ENCODE results near the gene NDST4. TPM values are rescaled to one million over a fixed set of nuclear protein-coding genes. Genes with fewer than 3 reads are reported as not detected.

Gene NDST4
- total and polyA plus RNA-seq, 2 of the 13 experiments (the other 11 are each of a cell fraction or from before 2014, with no cell fraction given): not detected

GRCh38 chr4:114815760-114816159, 297.7 kb downstream of the NDST4 start (continued):
- TF ChIP-seq, protein P1, sequence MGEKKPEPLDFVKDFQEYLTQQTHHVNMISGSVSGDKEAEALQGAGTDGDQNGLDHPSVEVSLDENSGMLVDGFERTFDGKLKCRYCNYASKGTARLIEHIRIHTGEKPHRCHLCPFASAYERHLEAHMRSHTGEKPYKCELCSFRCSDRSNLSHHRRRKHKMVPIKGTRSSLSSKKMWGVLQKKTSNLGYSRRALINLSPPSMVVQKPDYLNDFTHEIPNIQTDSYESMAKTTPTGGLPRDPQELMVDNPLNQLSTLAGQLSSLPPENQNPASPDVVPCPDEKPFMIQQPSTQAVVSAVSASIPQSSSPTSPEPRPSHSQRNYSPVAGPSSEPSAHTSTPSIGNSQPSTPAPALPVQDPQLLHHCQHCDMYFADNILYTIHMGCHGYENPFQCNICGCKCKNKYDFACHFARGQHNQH (CRISPR knock-in tag; IDR thresholded peaks at IDR 0.05): no peak
- TF ChIP-seq, protein P2, sequence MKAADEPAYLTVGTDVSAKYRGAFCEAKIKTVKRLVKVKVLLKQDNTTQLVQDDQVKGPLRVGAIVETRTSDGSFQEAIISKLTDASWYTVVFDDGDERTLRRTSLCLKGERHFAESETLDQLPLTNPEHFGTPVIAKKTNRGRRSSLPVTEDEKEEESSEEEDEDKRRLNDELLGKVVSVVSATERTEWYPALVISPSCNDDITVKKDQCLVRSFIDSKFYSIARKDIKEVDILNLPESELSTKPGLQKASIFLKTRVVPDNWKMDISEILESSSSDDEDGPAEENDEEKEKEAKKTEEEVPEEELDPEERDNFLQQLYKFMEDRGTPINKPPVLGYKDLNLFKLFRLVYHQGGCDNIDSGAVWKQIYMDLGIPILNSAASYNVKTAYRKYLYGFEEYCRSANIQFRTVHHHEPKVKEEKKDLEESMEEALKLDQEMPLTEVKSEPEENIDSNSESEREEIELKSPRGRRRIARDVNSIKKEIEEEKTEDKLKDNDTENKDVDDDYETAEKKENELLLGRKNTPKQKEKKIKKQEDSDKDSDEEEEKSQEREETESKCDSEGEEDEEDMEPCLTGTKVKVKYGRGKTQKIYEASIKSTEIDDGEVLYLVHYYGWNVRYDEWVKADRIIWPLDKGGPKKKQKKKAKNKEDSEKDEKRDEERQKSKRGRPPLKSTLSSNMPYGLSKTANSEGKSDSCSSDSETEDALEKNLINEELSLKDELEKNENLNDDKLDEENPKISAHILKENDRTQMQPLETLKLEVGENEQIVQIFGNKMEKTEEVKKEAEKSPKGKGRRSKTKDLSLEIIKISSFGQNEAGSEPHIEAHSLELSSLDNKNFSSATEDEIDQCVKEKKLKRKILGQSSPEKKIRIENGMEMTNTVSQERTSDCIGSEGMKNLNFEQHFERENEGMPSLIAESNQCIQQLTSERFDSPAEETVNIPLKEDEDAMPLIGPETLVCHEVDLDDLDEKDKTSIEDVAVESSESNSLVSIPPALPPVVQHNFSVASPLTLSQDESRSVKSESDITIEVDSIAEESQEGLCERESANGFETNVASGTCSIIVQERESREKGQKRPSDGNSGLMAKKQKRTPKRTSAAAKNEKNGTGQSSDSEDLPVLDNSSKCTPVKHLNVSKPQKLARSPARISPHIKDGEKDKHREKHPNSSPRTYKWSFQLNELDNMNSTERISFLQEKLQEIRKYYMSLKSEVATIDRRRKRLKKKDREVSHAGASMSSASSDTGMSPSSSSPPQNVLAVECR (CRISPR knock-in tag; IDR thresholded peaks at IDR 0.05; ENCODE audit: borderline replicate concordance): no peak
- TF ChIP-seq ONECUT2 (CRISPR knock-in tag; IDR thresholded peaks at IDR 0.05): no peak
- TF ChIP-seq FOXP4 (CRISPR knock-in tag; IDR thresholded peaks at IDR 0.05): no peak
- TF ChIP-seq SIN3B (IDR thresholded peaks at IDR 0.05; ENCODE audit: low read length): no peak
- TF ChIP-seq ZNF501 (CRISPR knock-in tag; IDR thresholded peaks at IDR 0.05): no peak
- no peak for TF ChIP-seq DMAP1 (CRISPR knock-in tag; IDR thresholded peaks at IDR 0.05)
- TF ChIP-seq NCOA2 (CRISPR knock-in tag; IDR thresholded peaks at IDR 0.05): no peak
